ENCODE data around the gene WHRN.

Gene WHRN

DNA sequence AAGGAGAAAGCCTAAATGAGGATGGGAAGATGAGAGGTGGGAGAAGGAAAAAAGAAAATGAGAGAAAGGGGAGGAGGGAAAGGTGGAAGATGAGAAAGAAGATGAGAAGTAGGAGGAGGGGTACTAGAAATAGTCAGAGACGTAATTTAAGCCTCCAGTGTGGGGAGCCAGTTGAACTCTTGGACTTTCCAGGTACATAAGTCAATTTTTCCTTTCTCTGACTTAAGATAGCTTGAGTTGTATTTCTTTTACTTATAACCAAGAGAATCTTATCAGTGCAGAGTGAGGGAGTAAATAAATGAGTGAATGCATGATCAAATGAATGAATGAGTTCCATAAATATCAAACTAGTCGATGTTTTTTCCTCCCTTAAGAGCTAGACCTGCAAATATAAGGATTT is 21.5 kb upstream of the WHRN start:
- no peak overlapping the region for H3K27ac Mint-ChIP-seq
- H3K9me3 Mint-ChIP-seq = no peaks in the 10 kb centered on the region
- TF ChIP-seq CTCF (IDR thresholded peaks at IDR 0.05) = no peak
- H3K4me3 Mint-ChIP-seq = no peak overlapping the region
- H3K27me3 Mint-ChIP-seq (ENCODE audit: low read depth, poor library complexity) = peaks cover 19% of the 10 kb centered on the region
- peaks cover 22% of the 10 kb centered on the region for H3K4me1 Mint-ChIP-seq
- no peak for DNase-seq
- no peaks in the 10 kb centered on the region for H3K36me3 Mint-ChIP-seq (ENCODE audit: low read depth)

- Mint-ChIP-seq H3K4me1 (peaks cover 22% of the 10 kb centered on the region), H3K4me3 (no peak overlapping the region), H3K27ac (no peak overlapping the region), H3K9me3 (no peaks in the 10 kb centered on the region), H3K27me3 (ENCODE audit: low read depth, poor library complexity) (peaks cover 23% of the 10 kb centered on the region), H3K36me3 (ENCODE audit: low read depth) (no peaks in the 10 kb centered on the region)
- DNase-seq = no peak
- TF ChIP-seq CTCF (IDR thresholded peaks at IDR 0.05) = no peak
Observed at GRCh38 chr9:114525513-114525912, 20.2 kb upstream of the WHRN start.

- Mint-ChIP-seq H3K4me1 (peaks cover 22% of the 10 kb centered on the region), H3K36me3 (ENCODE audit: low read depth) (no peaks in the 10 kb centered on the region)
Observed at GRCh38 chr9:114524247-114524681, 19.0 kb upstream of the WHRN start.

GRCh38 chr9:114522847-114523246 is 17.6 kb upstream of the WHRN start:
- no peak overlapping the region for H3K4me3 Mint-ChIP-seq
- no peak for TF ChIP-seq CTCF (IDR thresholded peaks at IDR 0.05)
- no peaks in the 10 kb centered on the region for H3K36me3 Mint-ChIP-seq (ENCODE audit: low read depth)
- DNase-seq = no peak
- H3K9me3 Mint-ChIP-seq = no peaks in the 10 kb centered on the region
- H3K27me3 Mint-ChIP-seq (ENCODE audit: low read depth, poor library complexity) = peaks cover 19% of the 10 kb centered on the region
- H3K27ac Mint-ChIP-seq = no peak overlapping the region
- peaks cover 22% of the 10 kb centered on the region for H3K4me1 Mint-ChIP-seq

More at GRCh38 chr9:114524247-114524681, 19.0 kb upstream of the WHRN start:
- no peak overlapping the region for H3K27ac Mint-ChIP-seq
- H3K4me3 Mint-ChIP-seq = no peak overlapping the region
- H3K27me3 Mint-ChIP-seq (ENCODE audit: low read depth, poor library complexity) = peaks cover 22% of the 10 kb centered on the region
- DNase-seq = no peak
- no peaks in the 10 kb centered on the region for H3K9me3 Mint-ChIP-seq
- TF ChIP-seq CTCF (IDR thresholded peaks at IDR 0.05) = no peak

- Mint-ChIP-seq H3K27me3 (ENCODE audit: low read depth, poor library complexity) (peaks cover 19% of the 10 kb centered on the region), H3K9me3 (no peaks in the 10 kb centered on the region), H3K4me1 (peaks cover 22% of the 10 kb centered on the region), H3K4me3 (no peak overlapping the region), H3K27ac (no peak overlapping the region), H3K36me3 (ENCODE audit: low read depth) (no peaks in the 10 kb centered on the region)
- TF ChIP-seq CTCF (IDR thresholded peaks at IDR 0.05) = no peak
- no peak for DNase-seq
Observed at GRCh38 chr9:114522286-114522685, 17.0 kb upstream of the WHRN start.

- H3K9me3 Mint-ChIP-seq = no peaks in the 10 kb centered on the region
- DNase-seq = no peak
- no peak overlapping the region for H3K4me3 Mint-ChIP-seq
- H3K27ac Mint-ChIP-seq = no peak overlapping the region
- no peaks in the 10 kb centered on the region for H3K36me3 Mint-ChIP-seq (ENCODE audit: low read depth)
- peaks cover 22% of the 10 kb centered on the region for H3K4me1 Mint-ChIP-seq
- peaks cover 22% of the 10 kb centered on the region for H3K27me3 Mint-ChIP-seq (ENCODE audit: low read depth, poor library complexity)
- TF ChIP-seq CTCF (IDR thresholded peaks at IDR 0.05) = no peak
Observed at GRCh38 chr9:114521846-114522245, 16.6 kb upstream of the WHRN start.

Measured in nephron progenitor cell (in vitro differentiated cells).